Activated CD4-positive, CD25-positive, alpha-beta regulatory T cell treated with anti-CD3 and anti-CD28 coated beads, Interleukin-2, amount 50 U/mL, for 72 hours (primary cell): ENCODE results near the gene ARFIP1.
"Not testable (repeated sequence)": the region's sequence is repeated elsewhere in the genome, so short reads cannot be mapped to it uniquely, and the experiment has no call there.

Experiments used
- DNase-seq: peaks from one replicate; pipeline ENCODE4 v3.0.0; 2021

Gene ARFIP1

GRCh38 chr4:152785639-152786615 lies 6.2 kb downstream of the ARFIP1 start:
- DNase-seq = no peak

- no peak for DNase-seq
Measured at GRCh38 chr4:152786627-152787026, 6.9 kb downstream of the ARFIP1 start.

- DNase-seq = no peak
Measured at GRCh38 chr4:152795891-152796290, 16.1 kb downstream of the ARFIP1 start.

- DNase-seq = no peak
Measured at GRCh38 chr4:152803541-152803940, 23.8 kb downstream of the ARFIP1 start.

- DNase-seq = no peak
Measured at GRCh38 chr4:152805071-152805650, 25.4 kb downstream of the ARFIP1 start.

GRCh38 chr4:152805818-152806217 lies 26.1 kb downstream of the ARFIP1 start:
- no peak for DNase-seq

GRCh38 chr4:152806501-152807125 lies 26.9 kb downstream of the ARFIP1 start:
- DNase-seq = no peak

GRCh38 chr4:152807294-152807829 lies 27.6 kb downstream of the ARFIP1 start:
- no peak for DNase-seq

- no peak for DNase-seq
Measured at GRCh38 chr4:152808670-152809069, 28.9 kb downstream of the ARFIP1 start.

GRCh38 chr4:152810715-152811287 lies 31.0 kb downstream of the ARFIP1 start:
- DNase-seq = no peak

- DNase-seq = no peak
Measured at GRCh38 chr4:152815078-152815477, 35.3 kb downstream of the ARFIP1 start.

GRCh38 chr4:152817331-152817730 lies 37.6 kb downstream of the ARFIP1 start:
- DNase-seq = no peak

GRCh38 chr4:152819026-152819645 lies 39.4 kb downstream of the ARFIP1 start:
- DNase-seq = no peak

GRCh38 chr4:152820073-152820472 lies 40.3 kb downstream of the ARFIP1 start:
- DNase-seq = no peak

GRCh38 chr4:152822323-152822722 lies 42.6 kb downstream of the ARFIP1 start:
- no peak for DNase-seq

- DNase-seq = no peak
Measured at GRCh38 chr4:152824561-152824960, 44.8 kb downstream of the ARFIP1 start.

GRCh38 chr4:152825336-152825735 lies 45.6 kb downstream of the ARFIP1 start:
- no peak for DNase-seq

- no peak for DNase-seq
Measured at GRCh38 chr4:152828122-152828521, 48.4 kb downstream of the ARFIP1 start.

- DNase-seq = no peak
Measured at GRCh38 chr4:152831416-152831815, 51.7 kb downstream of the ARFIP1 start.

- no peak for DNase-seq
Measured at GRCh38 chr4:152836936-152837335, 57.2 kb downstream of the ARFIP1 start.

- DNase-seq = not testable (repeated sequence)
Measured at GRCh38 chr4:152839729-152840128, 60.0 kb downstream of the ARFIP1 start.

- no peak for DNase-seq
Measured at GRCh38 chr4:152843481-152844090, 63.8 kb downstream of the ARFIP1 start.
